HepG2 (cell line): Measurements from ENCODE around the gene PMVK. TPM values are rescaled to one million over a fixed set of nuclear protein-coding genes. Genes with fewer than 3 reads are reported as not detected.

Experiments used
- FIP1L1 ChIP-seq: fragments of 200-400 bp; formaldehyde crosslinking; IDR thresholded peaks from 2 replicates; pipeline ENCODE4 v1.6.1; 2018; ENCODE audit warnings: low read depth, mild to moderate bottlenecking, low read length, moderate library complexity, borderline replicate concordance; ENCODE audit not compliant: insufficient read depth
- HNRNPL ChIP-seq: fragments of 200-400 bp; formaldehyde crosslinking; IDR thresholded peaks from 2 replicates; pipeline ENCODE4 v1.6.1; 2017; ENCODE audit warnings: mild to moderate bottlenecking, low read depth, low read length
- HNRNPLL ChIP-seq: fragments of 200-400 bp; formaldehyde crosslinking; IDR thresholded peaks from 2 replicates; pipeline ENCODE4 v1.6.1; 2017; ENCODE audit warnings: mild to moderate bottlenecking, low read depth, low read length; ENCODE audit not compliant: poor library complexity, severe bottlenecking
- MLXIP ChIP-seq: sonication (generic); formaldehyde crosslinking; IDR thresholded peaks from 2 replicates; pipeline ENCODE4 v1.9.0; 2021; ENCODE audit warnings: missing genetic modification reagents, borderline replicate concordance
- MXD4 ChIP-seq: IDR thresholded peaks from 2 replicates; pipeline ENCODE4 v1.6.1; 2016; ENCODE audit warnings: mild to moderate bottlenecking, missing biosample characterization, missing genetic modification reagents
- RFXAP ChIP-seq: sonication (generic); formaldehyde crosslinking; IDR thresholded peaks from 2 replicates; pipeline ENCODE4 v1.4.0; 2020; ENCODE audit warnings: missing genetic modification reagents, borderline replicate concordance
- SALL1 ChIP-seq: sonication (generic); formaldehyde crosslinking; IDR thresholded peaks from 2 replicates; pipeline ENCODE4 v1.8.0; 2022; ENCODE audit warnings: mild to moderate bottlenecking, missing genetic modification reagents
- SNAPC4 ChIP-seq: sonication (generic); formaldehyde crosslinking; IDR thresholded peaks from 2 replicates; pipeline ENCODE4 v1.4.0; 2020; ENCODE audit warnings: mild to moderate bottlenecking, missing genetic modification reagents
- STAT6 ChIP-seq: sonication (generic); formaldehyde crosslinking; IDR thresholded peaks from 2 replicates; pipeline ENCODE4 v1.4.0; 2020; ENCODE audit warnings: missing genetic modification reagents, mild to moderate bottlenecking, borderline replicate concordance
- ZBTB33 ChIP-seq: sonication (generic); formaldehyde crosslinking; IDR thresholded peaks from 2 replicates; pipeline ENCODE4 v1.4.0; 2020; ENCODE audit warnings: missing genetic modification reagents
- ZBTB8A ChIP-seq: sonication (generic); formaldehyde crosslinking; IDR thresholded peaks from 2 replicates; pipeline ENCODE4 v1.4.0; 2020; ENCODE audit warnings: mild to moderate bottlenecking, low read depth, missing genetic modification reagents, borderline replicate concordance
- ZNF24 ChIP-seq: fragments of 450-650 bp; IDR thresholded peaks from 2 replicates; pipeline ENCODE4 v1.6.1; 2017; ENCODE audit warnings: antibody characterized with exemption, mild to moderate bottlenecking
- ZNF552 ChIP-seq: sonication (generic); formaldehyde crosslinking; IDR thresholded peaks from 2 replicates; pipeline ENCODE4 v1.9.0; 2022; ENCODE audit warnings: missing genetic modification reagents, mild to moderate bottlenecking, borderline replicate concordance
- ZNF557 ChIP-seq: sonication (generic); formaldehyde crosslinking; IDR thresholded peaks from 2 replicates; pipeline ENCODE4 v1.4.0; 2020; ENCODE audit warnings: missing genetic modification reagents
- ZNF619 ChIP-seq: sonication (generic); formaldehyde crosslinking; IDR thresholded peaks from 2 replicates; pipeline ENCODE4 v1.4.0; 2020; ENCODE audit warnings: mild to moderate bottlenecking, missing genetic modification reagents
- ZNF652 ChIP-seq: IDR thresholded peaks from 2 replicates; pipeline ENCODE4 v1.6.1; 2016; ENCODE audit warnings: low read depth, borderline replicate concordance
- polyA plus RNA-seq, 8 experiments: library from polyadenylated mRNA; depleted of rRNA in 3 of 8; stranded (reverse) in 7 of 8; unstranded in 1 of 8; fragments of >200 nt; fragmentation: Illumina TruSeq in 4 of 8; extraction: Trizol in 4 of 8; gene quantifications; 2 replicates each; pipeline versions ENCODE4 v1.2.1 to v1.2.3, GENCODE V29; 2011 to 2016; ENCODE audit warnings: low read depth in 4 of 8, missing spikeins in 1 of 8, mixed read lengths in 1 of 8; ENCODE audit not compliant: insufficient read depth in 1 of 8
- total RNA-seq, 5 experiments: library from RNA; depleted of rRNA; stranded (reverse); fragments of >200 nt; fragmentation: Illumina TruSeq; extraction: Trizol; gene quantifications; 2 replicates each; pipeline ENCODE4 v1.2.3, GENCODE V29; 2016; ENCODE audit warnings: low read depth in 1 of 5

PMVK gene
- total and polyA plus RNA-seq, 2 of the 13 experiments (the other 11 are each of a cell fraction or from before 2014, with no cell fraction given) = 3.9 to 12.6 TPM

GRCh38 chr1:154973344-154974101 lies 37.0 kb upstream of the PMVK start (continued):
- TF ChIP-seq MLXIP (CRISPR knock-in tag) (no peak), MXD4 (CRISPR knock-in tag) (no peak), HNRNPL (no peak), ZNF24 (no peak), RFXAP (no peak), SNAPC4 (CRISPR knock-in tag) (no peak), HNRNPLL (peak; percentile 13), ZNF652 (no peak), ZNF557 (CRISPR knock-in tag) (0 out of 2 replicates have a peak, but pooled peaks have one; percentile 19), STAT6 (CRISPR knock-in tag) (0 out of 2 replicates have a peak, but pooled peaks have one; percentile 30), ZBTB33 (CRISPR knock-in tag) (no peak), FIP1L1 (no peak), ZBTB8A (CRISPR knock-in tag) (no peak), ZNF619 (no peak), ZNF552 (CRISPR knock-in tag) (no peak), SALL1 (CRISPR knock-in tag) (peak; percentile 58)
